Osteoblast (primary cell): ENCODE data around the gene ILK. TPM values are rescaled to one million over a fixed set of nuclear protein-coding genes. Genes with fewer than 3 reads are reported as not detected.

ENCODE experiments used
- DNase-seq: peaks from one replicate; pipeline ENCODE4 v3.0.0; 2011; ENCODE audit warnings: low spot score, mixed read lengths; ENCODE audit not compliant: insufficient read length; ENCODE audit errors: missing footprints
- H2AFZ ChIP-seq: 2 replicates; pipeline ENCODE4 v1.6.0; 2011; ENCODE audit warnings: mild to moderate bottlenecking, low read length
- H3K27ac ChIP-seq: 2 replicates; pipeline ENCODE4 v1.5.1; 2011; ENCODE audit warnings: mild to moderate bottlenecking, low read depth, low read length, moderate library complexity
- H3K27me3 ChIP-seq: 2 replicates; pipeline ENCODE4 v1.6.0; 2012; ENCODE audit warnings: mild to moderate bottlenecking, control low read depth, inconsistent platforms, low read length, moderate library complexity; ENCODE audit not compliant: insufficient read depth
- H3K36me3 ChIP-seq: 2 replicates; pipeline ENCODE4 v1.5.1; 2011; ENCODE audit warnings: mild to moderate bottlenecking, low read length, control low read depth, moderate library complexity; ENCODE audit not compliant: insufficient read depth
- H3K4me1 ChIP-seq: 2 replicates; pipeline ENCODE4 v1.5.1; 2011; ENCODE audit warnings: mild to moderate bottlenecking, low read length, control low read depth, moderate library complexity; ENCODE audit not compliant: insufficient read depth
- H3K4me2 ChIP-seq: 2 replicates; pipeline ENCODE4 v1.6.0; 2011; ENCODE audit warnings: mild to moderate bottlenecking, low read length; ENCODE audit not compliant: insufficient read depth
- H3K4me3 ChIP-seq: fragments of 200-600 bp; sonication (generic); 3 replicates; pipeline ENCODE4 v1.5.1; 2012; ENCODE audit warnings: mild to moderate bottlenecking, low read length, inconsistent platforms; ENCODE audit not compliant: insufficient read depth
- H3K79me2 ChIP-seq: 2 replicates; pipeline ENCODE4 v1.6.0; 2012; ENCODE audit warnings: mild to moderate bottlenecking, low read length, control low read depth, inconsistent platforms; ENCODE audit not compliant: insufficient read depth
- H3K9me3 ChIP-seq: 2 replicates; pipeline ENCODE4 v1.5.1; 2011; ENCODE audit warnings: low read depth, low read length, control low read depth
- H4K20me1 ChIP-seq: 2 replicates; pipeline ENCODE4 v1.6.0; 2012; ENCODE audit warnings: mild to moderate bottlenecking, low read length, control low read depth; ENCODE audit not compliant: insufficient read depth
- CTCF ChIP-seq: IDR thresholded peaks from 2 replicates; pipeline ENCODE4 v1.5.1; 2011; ENCODE audit warnings: mild to moderate bottlenecking, low read depth, low read length, moderate library complexity; ENCODE audit errors: extremely low read depth
- total RNA-seq: library from RNA; depleted of rRNA; stranded (reverse); fragments of >200 nt; gene quantifications from 2 replicates; pipeline ENCODE4 v1.2.3, GENCODE V29; 2012

The ILK gene
- total RNA-seq, 1 donor = 176 TPM

GRCh38 chr11:6599449-6599848 lies 4.1 kb upstream of the ILK start:
- no peak for DNase-seq
- peaks cover 75% of the 10 kb centered on the region for H3K79me2 ChIP-seq
- H3K4me1 ChIP-seq = peaks cover 11% of the 10 kb centered on the region
- TF ChIP-seq CTCF = no peak
- no peaks in the 10 kb centered on the region for H3K27me3 ChIP-seq
- H4K20me1 ChIP-seq = peaks cover 21% of the 10 kb centered on the region
- peaks cover 66% of the 10 kb centered on the region for H3K36me3 ChIP-seq
- no peak overlapping the region for H2AFZ ChIP-seq
- no peak overlapping the region for H3K4me2 ChIP-seq
- H3K9me3 ChIP-seq = no peaks in the 10 kb centered on the region
- no peak overlapping the region for H3K4me3 ChIP-seq
- no peak overlapping the region for H3K27ac ChIP-seq

GRCh38 chr11:6599881-6600390 lies 3.6 kb upstream of the ILK start:
- Histone ChIP-seq H3K4me2 (no peak overlapping the region), H3K4me3 (no peak overlapping the region), H3K9me3 (no peaks in the 10 kb centered on the region), H2AFZ (no peak overlapping the region), H3K4me1 (peaks cover 14% of the 10 kb centered on the region), H4K20me1 (peaks cover 22% of the 10 kb centered on the region), H3K27ac (no peak overlapping the region), H3K27me3 (no peaks in the 10 kb centered on the region), H3K79me2 (peaks cover 79% of the 10 kb centered on the region), H3K36me3 (peaks cover 66% of the 10 kb centered on the region)
- no peak for TF ChIP-seq CTCF
- DNase-seq = no peak

- no peaks in the 10 kb centered on the region for H3K9me3 ChIP-seq
- H3K27me3 ChIP-seq = no peaks in the 10 kb centered on the region
- H3K4me1 ChIP-seq = peaks cover 25% of the 10 kb centered on the region
- H3K79me2 ChIP-seq = peaks cover 85% of the 10 kb centered on the region
- no peak overlapping the region for H3K27ac ChIP-seq
- H2AFZ ChIP-seq = no peak overlapping the region
- H3K36me3 ChIP-seq = peaks cover 59% of the 10 kb centered on the region
- DNase-seq = no peak
- TF ChIP-seq CTCF = no peak
- H3K4me2 ChIP-seq = no peak overlapping the region
- H4K20me1 ChIP-seq = peaks cover 23% of the 10 kb centered on the region
- H3K4me3 ChIP-seq = no peak overlapping the region
These were observed 2.5 kb upstream of the ILK start for GRCh38 chr11:6601041-6601461.

- Histone ChIP-seq H2AFZ (peak overlapping the region; percentile 78), H3K4me1 (peaks cover 38% of the 10 kb centered on the region)
These were observed 1.3 kb upstream of the ILK start for GRCh38 chr11:6602096-6602940.

More at GRCh38 chr11:6602096-6602940, 1.3 kb upstream of the ILK start:
- peak overlapping the region; percentile 96 for H3K4me3 ChIP-seq
- H3K4me2 ChIP-seq = peak overlapping the region; percentile 89
- peaks cover 23% of the 10 kb centered on the region for H4K20me1 ChIP-seq
- H3K36me3 ChIP-seq = peaks cover 47% of the 10 kb centered on the region
- H3K27me3 ChIP-seq = no peaks in the 10 kb centered on the region
- peak overlapping the region; percentile 45 for H3K27ac ChIP-seq
- no peaks in the 10 kb centered on the region for H3K9me3 ChIP-seq
- TF ChIP-seq CTCF = peak; percentile 9
- DNase-seq = peak; percentile 89
- H3K79me2 ChIP-seq = peaks cover 89% of the 10 kb centered on the region
